ENCODE data around the gene ATP2A2. TPM values are rescaled to one million over a fixed set of nuclear protein-coding genes. Genes with fewer than 3 reads are reported as not detected.

Gene ATP2A2
- total RNA-seq, 1 experiment from 2014 or later: 239 TPM

DNA sequence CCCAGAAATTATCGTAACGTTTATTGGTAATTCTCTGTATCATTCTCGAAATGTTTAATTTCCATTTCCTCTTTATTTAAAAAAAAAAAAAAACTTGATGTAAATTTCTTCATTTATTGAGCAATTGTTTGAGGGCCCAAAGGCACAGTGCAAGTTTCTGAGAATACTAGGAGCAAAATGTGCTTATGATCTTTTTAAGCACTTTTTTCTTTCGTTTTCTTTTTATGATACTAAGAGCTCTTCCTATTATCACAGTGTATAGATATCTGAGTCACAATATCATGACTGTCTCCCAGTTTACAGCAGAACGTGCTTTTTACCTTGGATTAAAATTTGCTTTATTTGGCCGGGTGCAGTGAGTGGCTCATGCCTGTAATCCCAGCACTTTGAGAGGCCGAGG, 5.6 kb downstream of the ATP2A2 start:
- BruUV-seq (replicated peaks): no TSS peak
- no peaks in the 10 kb centered on the region for H3K9me3 ChIP-seq (ENCODE audit: control insufficient read depth in 1 of 2, insufficient read depth in 1 of 2, low read depth in 1 of 2, low read length in 2 of 2)
- no peak overlapping the region for H3K27ac ChIP-seq (ENCODE audit: low read depth, low read length)
- H3K9ac ChIP-seq (ENCODE audit: low read length): no peak overlapping the region
- H3K9me2 ChIP-seq (ENCODE audit: insufficient read depth): no peaks in the 10 kb centered on the region
- ChIA-PET RAD21 (ENCODE audit: low non-redundant PET in 1 of 2, low total read pairs in 2 of 2, uncharacterized antibody in 2 of 2, unreplicated experiment in 2 of 2) (no interaction called here), POLR2A (no interaction called here), CTCF (no interaction called here)
- H2AFZ ChIP-seq (ENCODE audit: low read depth, low read length, poor library complexity, severe bottlenecking): no peak overlapping the region
- H3K36me3 ChIP-seq (ENCODE audit: control insufficient read depth in 1 of 2, insufficient read depth in 2 of 2, low read length in 2 of 2): peaks cover 28 to 69% of the 10 kb centered on the region in 2 experiments
- DNase-seq (ENCODE audit: low read depth, low spot score) (no peak), ATAC-seq (no peak)
- H3K79me2 ChIP-seq (ENCODE audit: insufficient read depth, low read length): peaks cover 100% of the 10 kb centered on the region
- no peaks in the 10 kb centered on the region for H3K27me3 ChIP-seq (ENCODE audit: insufficient read depth, low read length)
- no peak overlapping the region for H3K4me2 ChIP-seq (ENCODE audit: low read length)
- H4K20me1 ChIP-seq (ENCODE audit: insufficient read depth): peaks cover 50% of the 10 kb centered on the region; the same call in 1 of the 2 replicates
- H3K4me3 ChIP-seq (replicated peaks in 1 of 2; ENCODE audit: low read depth in 1 of 2, low read length in 2 of 2): no peak overlapping the region
- H3K4me1 ChIP-seq (ENCODE audit: control insufficient read depth in 1 of 2, insufficient read depth in 2 of 2, low read length in 2 of 2): peaks cover 4 to 12% of the 10 kb centered on the region in 2 experiments; a peak in 3 of 4 replicates
- intact Hi-C loops (cut with micrococcal nuclease): no loop called here
- TF ChIP-seq, protein P1, sequence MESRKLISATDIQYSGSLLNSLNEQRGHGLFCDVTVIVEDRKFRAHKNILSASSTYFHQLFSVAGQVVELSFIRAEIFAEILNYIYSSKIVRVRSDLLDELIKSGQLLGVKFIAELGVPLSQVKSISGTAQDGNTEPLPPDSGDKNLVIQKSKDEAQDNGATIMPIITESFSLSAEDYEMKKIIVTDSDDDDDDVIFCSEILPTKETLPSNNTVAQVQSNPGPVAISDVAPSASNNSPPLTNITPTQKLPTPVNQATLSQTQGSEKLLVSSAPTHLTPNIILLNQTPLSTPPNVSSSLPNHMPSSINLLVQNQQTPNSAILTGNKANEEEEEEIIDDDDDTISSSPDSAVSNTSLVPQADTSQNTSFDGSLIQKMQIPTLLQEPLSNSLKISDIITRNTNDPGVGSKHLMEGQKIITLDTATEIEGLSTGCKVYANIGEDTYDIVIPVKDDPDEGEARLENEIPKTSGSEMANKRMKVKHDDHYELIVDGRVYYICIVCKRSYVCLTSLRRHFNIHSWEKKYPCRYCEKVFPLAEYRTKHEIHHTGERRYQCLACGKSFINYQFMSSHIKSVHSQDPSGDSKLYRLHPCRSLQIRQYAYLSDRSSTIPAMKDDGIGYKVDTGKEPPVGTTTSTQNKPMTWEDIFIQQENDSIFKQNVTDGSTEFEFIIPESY (IDR thresholded peaks at IDR 0.05; ENCODE audit: extremely low read depth, insufficient replicate concordance, low read length): no peak
- TF ChIP-seq, protein P2, sequence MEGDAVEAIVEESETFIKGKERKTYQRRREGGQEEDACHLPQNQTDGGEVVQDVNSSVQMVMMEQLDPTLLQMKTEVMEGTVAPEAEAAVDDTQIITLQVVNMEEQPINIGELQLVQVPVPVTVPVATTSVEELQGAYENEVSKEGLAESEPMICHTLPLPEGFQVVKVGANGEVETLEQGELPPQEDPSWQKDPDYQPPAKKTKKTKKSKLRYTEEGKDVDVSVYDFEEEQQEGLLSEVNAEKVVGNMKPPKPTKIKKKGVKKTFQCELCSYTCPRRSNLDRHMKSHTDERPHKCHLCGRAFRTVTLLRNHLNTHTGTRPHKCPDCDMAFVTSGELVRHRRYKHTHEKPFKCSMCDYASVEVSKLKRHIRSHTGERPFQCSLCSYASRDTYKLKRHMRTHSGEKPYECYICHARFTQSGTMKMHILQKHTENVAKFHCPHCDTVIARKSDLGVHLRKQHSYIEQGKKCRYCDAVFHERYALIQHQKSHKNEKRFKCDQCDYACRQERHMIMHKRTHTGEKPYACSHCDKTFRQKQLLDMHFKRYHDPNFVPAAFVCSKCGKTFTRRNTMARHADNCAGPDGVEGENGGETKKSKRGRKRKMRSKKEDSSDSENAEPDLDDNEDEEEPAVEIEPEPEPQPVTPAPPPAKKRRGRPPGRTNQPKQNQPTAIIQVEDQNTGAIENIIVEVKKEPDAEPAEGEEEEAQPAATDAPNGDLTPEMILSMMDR (IDR thresholded peaks at IDR 0.05 in 2 of 3, conservative IDR thresholded peaks at IDR 0.05 in 1 of 3; ENCODE audit: borderline replicate concordance in 1 of 3, insufficient read depth in 1 of 3, low read depth in 2 of 3, low read length in 2 of 3): no peak
- no peak for TF ChIP-seq EZH2phosphoT487 (IDR thresholded peaks at IDR 0.05; ENCODE audit: borderline replicate concordance)
- TF ChIP-seq ZNF274 (IDR thresholded peaks at IDR 0.05; ENCODE audit: low read depth, low read length): no peak
- no peak for TF ChIP-seq JUND (IDR thresholded peaks at IDR 0.05)
- TF ChIP-seq POLR2AphosphoS5 (IDR thresholded peaks at IDR 0.05; ENCODE audit: low read depth, low read length): no peak
- TF ChIP-seq YY1 (IDR thresholded peaks at IDR 0.05; ENCODE audit: extremely low read depth, insufficient replicate concordance, low read depth, low read length): no peak
- no peak for TF ChIP-seq TCF7L2 (IDR thresholded peaks at IDR 0.05; ENCODE audit: borderline replicate concordance, extremely low read depth, insufficient read depth, insufficient read length)
- TF ChIP-seq, protein P3, sequence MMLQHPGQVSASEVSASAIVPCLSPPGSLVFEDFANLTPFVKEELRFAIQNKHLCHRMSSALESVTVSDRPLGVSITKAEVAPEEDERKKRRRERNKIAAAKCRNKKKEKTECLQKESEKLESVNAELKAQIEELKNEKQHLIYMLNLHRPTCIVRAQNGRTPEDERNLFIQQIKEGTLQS (IDR thresholded peaks at IDR 0.05): no peak
- TF ChIP-seq ELF1 (IDR thresholded peaks at IDR 0.05; ENCODE audit: borderline replicate concordance, low read depth): no peak
- TF ChIP-seq RAD21 (IDR thresholded peaks at IDR 0.05; ENCODE audit: low read depth): no peak
- no peak for TF ChIP-seq FOSL1 (IDR thresholded peaks at IDR 0.05; ENCODE audit: low read depth)
- no peak for TF ChIP-seq EZH2 (IDR thresholded peaks at IDR 0.05)
- TF ChIP-seq, protein P4, sequence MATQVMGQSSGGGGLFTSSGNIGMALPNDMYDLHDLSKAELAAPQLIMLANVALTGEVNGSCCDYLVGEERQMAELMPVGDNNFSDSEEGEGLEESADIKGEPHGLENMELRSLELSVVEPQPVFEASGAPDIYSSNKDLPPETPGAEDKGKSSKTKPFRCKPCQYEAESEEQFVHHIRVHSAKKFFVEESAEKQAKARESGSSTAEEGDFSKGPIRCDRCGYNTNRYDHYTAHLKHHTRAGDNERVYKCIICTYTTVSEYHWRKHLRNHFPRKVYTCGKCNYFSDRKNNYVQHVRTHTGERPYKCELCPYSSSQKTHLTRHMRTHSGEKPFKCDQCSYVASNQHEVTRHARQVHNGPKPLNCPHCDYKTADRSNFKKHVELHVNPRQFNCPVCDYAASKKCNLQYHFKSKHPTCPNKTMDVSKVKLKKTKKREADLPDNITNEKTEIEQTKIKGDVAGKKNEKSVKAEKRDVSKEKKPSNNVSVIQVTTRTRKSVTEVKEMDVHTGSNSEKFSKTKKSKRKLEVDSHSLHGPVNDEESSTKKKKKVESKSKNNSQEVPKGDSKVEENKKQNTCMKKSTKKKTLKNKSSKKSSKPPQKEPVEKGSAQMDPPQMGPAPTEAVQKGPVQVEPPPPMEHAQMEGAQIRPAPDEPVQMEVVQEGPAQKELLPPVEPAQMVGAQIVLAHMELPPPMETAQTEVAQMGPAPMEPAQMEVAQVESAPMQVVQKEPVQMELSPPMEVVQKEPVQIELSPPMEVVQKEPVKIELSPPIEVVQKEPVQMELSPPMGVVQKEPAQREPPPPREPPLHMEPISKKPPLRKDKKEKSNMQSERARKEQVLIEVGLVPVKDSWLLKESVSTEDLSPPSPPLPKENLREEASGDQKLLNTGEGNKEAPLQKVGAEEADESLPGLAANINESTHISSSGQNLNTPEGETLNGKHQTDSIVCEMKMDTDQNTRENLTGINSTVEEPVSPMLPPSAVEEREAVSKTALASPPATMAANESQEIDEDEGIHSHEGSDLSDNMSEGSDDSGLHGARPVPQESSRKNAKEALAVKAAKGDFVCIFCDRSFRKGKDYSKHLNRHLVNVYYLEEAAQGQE (IDR thresholded peaks at IDR 0.05; ENCODE audit: low read depth): no peak
- TF ChIP-seq POLR2A (IDR thresholded peaks at IDR 0.05; ENCODE audit: borderline replicate concordance, extremely low read depth, insufficient read depth, insufficient read length): no peak
- no peak for TF ChIP-seq EGR1 (IDR thresholded peaks at IDR 0.05; ENCODE audit: low read depth)
- TF ChIP-seq SP1 (IDR thresholded peaks at IDR 0.05; ENCODE audit: low read depth): no peak
- no peak for TF ChIP-seq CEBPB (IDR thresholded peaks at IDR 0.05; ENCODE audit: low read depth)
- TF ChIP-seq, protein P5, sequence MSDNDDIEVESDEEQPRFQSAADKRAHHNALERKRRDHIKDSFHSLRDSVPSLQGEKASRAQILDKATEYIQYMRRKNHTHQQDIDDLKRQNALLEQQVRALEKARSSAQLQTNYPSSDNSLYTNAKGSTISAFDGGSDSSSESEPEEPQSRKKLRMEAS (IDR thresholded peaks at IDR 0.05): no peak
